GM21717 (cell line): Measurements from ENCODE around the gene SNTG2.

ENCODE experiments used
- ATAC-seq: cut with Tn5 transposase; IDR thresholded peaks from one replicate; pipeline ENCODE4 v1.9.1; 2021; ENCODE audit warnings: mild to moderate bottlenecking, moderate library complexity; ENCODE audit not compliant: unreplicated experiment

Gene SNTG2

GRCh38 chr2:1046067-1046466 is 95.4 kb downstream of the SNTG2 start:
- ATAC-seq, result no peak

GRCh38 chr2:1047485-1047884 is 96.8 kb downstream of the SNTG2 start:
- no peak for ATAC-seq

- no peak for ATAC-seq
Observed at GRCh38 chr2:1049691-1050090, 99.0 kb downstream of the SNTG2 start.

GRCh38 chr2:1051075-1051474 is 100.4 kb downstream of the SNTG2 start:
- no peak for ATAC-seq

- ATAC-seq, result no peak
Observed at GRCh38 chr2:1052771-1053191, 102.1 kb downstream of the SNTG2 start.

GRCh38 chr2:1053786-1054185 is 103.1 kb downstream of the SNTG2 start:
- no peak for ATAC-seq

GRCh38 chr2:1054399-1054798 is 103.8 kb downstream of the SNTG2 start:
- no peak for ATAC-seq

GRCh38 chr2:1055014-1055595 is 104.5 kb downstream of the SNTG2 start:
- no peak for ATAC-seq

GRCh38 chr2:1060372-1060771 is 109.7 kb downstream of the SNTG2 start:
- ATAC-seq, result no peak

- no peak for ATAC-seq
Observed at GRCh38 chr2:1060987-1061386, 110.3 kb downstream of the SNTG2 start.

- no peak for ATAC-seq
Observed at GRCh38 chr2:1068241-1068640, 117.6 kb downstream of the SNTG2 start.

GRCh38 chr2:1068822-1069221 is 118.2 kb downstream of the SNTG2 start:
- no peak for ATAC-seq

GRCh38 chr2:1069847-1070246 is 119.2 kb downstream of the SNTG2 start:
- ATAC-seq, result no peak

GRCh38 chr2:1070601-1071000 is 120.0 kb downstream of the SNTG2 start:
- no peak for ATAC-seq

- no peak for ATAC-seq
Observed at GRCh38 chr2:1071650-1072049, 121.0 kb downstream of the SNTG2 start.

GRCh38 chr2:1072250-1072649 is 121.6 kb downstream of the SNTG2 start:
- no peak for ATAC-seq

GRCh38 chr2:1077911-1078310 is 127.3 kb downstream of the SNTG2 start:
- ATAC-seq, result no peak

GRCh38 chr2:1078326-1078725 is 127.7 kb downstream of the SNTG2 start:
- no peak for ATAC-seq

- no peak for ATAC-seq
Observed at GRCh38 chr2:1079873-1080799, 129.5 kb downstream of the SNTG2 start.

- no peak for ATAC-seq
Observed at GRCh38 chr2:1081451-1082225, 131.0 kb downstream of the SNTG2 start.

- ATAC-seq, result no peak
Observed at GRCh38 chr2:1082456-1083205, 132.0 kb downstream of the SNTG2 start.
